Spinal cord (tissue), 10 donors: ENCODE results near the gene WNT7B. TPM values are rescaled to one million over a fixed set of nuclear protein-coding genes. Genes with fewer than 3 reads are reported as not detected.

ENCODE experiments used
- DNase-seq, 6 donors: peaks; one replicate each; pipeline versions ENCODE4 v3.0.0 to v3.0.0-alpha.2; 2013 to 2015; ENCODE audit warnings: low spot score in 6 of 6, low read depth in 4 of 6
- H3K27ac ChIP-seq: one replicate; pipeline ENCODE4 v1.5.1; 2013; ENCODE audit warnings: low read depth, low read length, control low read depth
- H3K27me3 ChIP-seq: one replicate; pipeline ENCODE4 v1.6.1; 2013; ENCODE audit warnings: low read length; ENCODE audit not compliant: control insufficient read depth, insufficient read depth
- H3K36me3 ChIP-seq: one replicate; pipeline ENCODE4 v1.6.1; 2013; ENCODE audit warnings: low read length; ENCODE audit not compliant: control insufficient read depth, insufficient read depth
- H3K4me1 ChIP-seq: one replicate; pipeline ENCODE4 v1.6.1; 2013; ENCODE audit warnings: low read length; ENCODE audit not compliant: control insufficient read depth, insufficient read depth
- H3K4me3 ChIP-seq: one replicate; pipeline ENCODE4 v1.5.1; 2013; ENCODE audit warnings: low read depth, low read length, control low read depth
- H3K9me3 ChIP-seq: one replicate; pipeline ENCODE4 v1.6.1; 2013; ENCODE audit warnings: low read length; ENCODE audit not compliant: control insufficient read depth, insufficient read depth
- WGBS: methylation state at CpG from one replicate; pipeline ENCODE4 v1.1.5; 2013; ENCODE audit warnings: missing lambda C conversion rate; ENCODE audit not compliant: insufficient coverage; 5-methylcytosine and 5-hydroxymethylcytosine counted together
- polyA plus RNA-seq, 2 donors: library from polyadenylated mRNA; unstranded; fragments of 120-200 nt; gene quantifications; one replicate each; pipeline ENCODE4 v1.2.1, GENCODE V29; 2013; ENCODE audit not compliant: insufficient read length in 2 of 2
- total RNA-seq, 2 donors: library from RNA; depleted of rRNA in 1 of 2; stranded (reverse); fragments of 120-200 nt in 1 of 2; fragments of >200 nt in 1 of 2; gene quantifications; one replicate each; pipeline versions ENCODE4 v1.2.3 to v1.2.4, GENCODE V29; 2013 to 2014
- donor health status: healthy.

The WNT7B gene
- total and polyA plus RNA-seq, 4 donors: 2.6 to 24.9 (median 13.3) TPM

GRCh38 chr22:45966895-45967365, 10.0 kb downstream of the WNT7B start:
- 24% methylated on average over 13 of the region's 17 CpGs for WGBS
- DNase-seq: peak in 2 of 6 donors; percentile 29 to 30
- H3K27ac ChIP-seq: no peak overlapping the region
- no peaks in the 10 kb centered on the region for H3K9me3 ChIP-seq
- H3K27me3 ChIP-seq: peaks cover 22% of the 10 kb centered on the region
- H3K4me1 ChIP-seq: peaks cover 76% of the 10 kb centered on the region
- H3K4me3 ChIP-seq: no peak overlapping the region
- H3K36me3 ChIP-seq: peaks cover 47% of the 10 kb centered on the region

GRCh38 chr22:45966320-45966894, 10.6 kb downstream of the WNT7B start:
- Histone ChIP-seq H3K4me3 (no peak overlapping the region), H3K36me3 (peaks cover 47% of the 10 kb centered on the region), H3K4me1 (peaks cover 71% of the 10 kb centered on the region), H3K27me3 (peaks cover 18% of the 10 kb centered on the region), H3K9me3 (no peaks in the 10 kb centered on the region), H3K27ac (no peak overlapping the region)
- DNase-seq: peak in 2 of 6 donors; percentile 63 to 67
- 49% methylated on average over 19 of the region's 19 CpGs for WGBS

DNA sequence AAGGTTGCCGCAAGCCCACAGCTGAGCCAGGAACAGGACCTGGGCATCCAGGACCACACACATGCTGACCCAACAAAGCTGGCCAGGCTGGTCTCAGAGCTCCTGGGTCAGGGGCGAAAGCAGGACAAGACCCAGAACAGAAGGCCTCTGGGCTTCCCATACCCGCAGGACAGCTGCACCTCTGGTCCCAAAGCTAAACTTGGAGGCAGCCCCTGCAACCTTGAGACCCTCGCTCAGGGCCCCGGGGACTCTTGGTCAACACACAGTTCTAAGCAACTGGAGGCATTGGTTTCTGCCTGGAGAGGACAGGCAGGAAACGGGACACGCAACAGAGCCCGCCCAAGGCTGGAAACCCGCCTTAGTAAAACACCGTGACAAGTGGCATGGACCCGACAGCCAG, 11.4 kb downstream of the WNT7B start:
- WGBS: 87% methylated on average over 11 of the region's 11 CpGs
- H3K27me3 ChIP-seq: peaks cover 14% of the 10 kb centered on the region

DNA sequence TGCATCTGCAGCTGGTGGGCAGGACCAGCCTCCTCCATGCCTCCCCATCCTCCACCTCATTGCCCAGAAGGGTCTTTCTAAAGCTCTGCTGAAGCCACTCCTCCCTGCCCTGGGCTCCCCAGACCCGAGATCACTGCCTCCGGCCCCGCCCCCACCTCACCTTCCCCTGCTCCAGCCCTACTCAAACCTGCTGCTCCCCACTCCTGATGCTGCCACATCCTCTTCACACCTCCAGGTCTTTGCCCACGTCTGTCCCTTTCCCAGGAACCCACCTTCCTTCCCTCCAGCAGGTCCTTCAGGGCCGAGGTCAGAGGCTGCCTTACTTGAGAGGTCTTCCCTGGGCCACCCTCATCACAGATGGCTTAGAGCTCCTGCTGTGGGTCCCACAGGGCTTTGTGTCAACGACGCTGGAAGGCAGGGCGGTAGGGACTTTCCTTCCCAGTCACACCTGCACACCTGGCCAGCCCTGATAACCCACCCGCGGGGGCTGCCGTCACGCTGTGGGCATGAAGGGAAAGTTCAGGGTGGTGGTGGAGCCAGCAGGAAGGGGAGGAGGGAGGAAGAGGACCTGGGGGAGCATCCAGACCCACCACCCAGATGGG, 11.9 kb downstream of the WNT7B start:
- no peak for DNase-seq
- Histone ChIP-seq H3K36me3 (peaks cover 56% of the 10 kb centered on the region), H3K27ac (no peak overlapping the region), H3K27me3 (peaks cover 9% of the 10 kb centered on the region), H3K4me1 (peaks cover 58% of the 10 kb centered on the region), H3K4me3 (no peak overlapping the region), H3K9me3 (no peaks in the 10 kb centered on the region)
- WGBS: 66% methylated on average over 10 of the region's 12 CpGs

More for the DNA sequence above, 11.4 kb downstream of the WNT7B start:
- no peak overlapping the region for H3K4me3 ChIP-seq
- H3K9me3 ChIP-seq: no peaks in the 10 kb centered on the region
- peaks cover 51% of the 10 kb centered on the region for H3K36me3 ChIP-seq
- H3K4me1 ChIP-seq: peaks cover 63% of the 10 kb centered on the region
- DNase-seq: no peak
- H3K27ac ChIP-seq: no peak overlapping the region

DNA sequence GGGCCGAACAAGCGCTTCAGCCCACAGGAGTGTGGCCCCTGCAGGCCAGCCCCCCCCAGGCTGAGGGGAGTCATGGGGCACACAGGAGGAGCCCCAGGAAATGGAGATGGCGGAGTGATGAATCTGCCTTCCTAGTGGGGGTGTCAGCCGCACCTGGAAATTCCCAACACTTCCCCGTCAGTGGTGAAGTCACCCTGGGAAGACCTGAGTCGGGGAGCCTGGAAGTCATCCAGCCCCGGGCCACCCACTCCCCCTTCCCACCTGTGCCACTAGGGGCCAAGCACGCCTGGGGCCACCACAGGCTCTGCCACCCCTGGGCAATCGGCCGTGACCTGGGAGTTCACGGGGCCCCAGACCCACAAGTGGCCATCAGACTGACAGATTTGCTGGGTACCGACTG, 12.6 kb downstream of the WNT7B start:
- WGBS: 86% methylated on average over 11 of the region's 12 CpGs
- H3K27me3 ChIP-seq: peaks cover 5% of the 10 kb centered on the region
- no peak for DNase-seq
- peaks cover 58% of the 10 kb centered on the region for H3K4me1 ChIP-seq
- no peaks in the 10 kb centered on the region for H3K9me3 ChIP-seq
- H3K4me3 ChIP-seq: no peak overlapping the region
- no peak overlapping the region for H3K27ac ChIP-seq
- H3K36me3 ChIP-seq: peaks cover 58% of the 10 kb centered on the region

DNA sequence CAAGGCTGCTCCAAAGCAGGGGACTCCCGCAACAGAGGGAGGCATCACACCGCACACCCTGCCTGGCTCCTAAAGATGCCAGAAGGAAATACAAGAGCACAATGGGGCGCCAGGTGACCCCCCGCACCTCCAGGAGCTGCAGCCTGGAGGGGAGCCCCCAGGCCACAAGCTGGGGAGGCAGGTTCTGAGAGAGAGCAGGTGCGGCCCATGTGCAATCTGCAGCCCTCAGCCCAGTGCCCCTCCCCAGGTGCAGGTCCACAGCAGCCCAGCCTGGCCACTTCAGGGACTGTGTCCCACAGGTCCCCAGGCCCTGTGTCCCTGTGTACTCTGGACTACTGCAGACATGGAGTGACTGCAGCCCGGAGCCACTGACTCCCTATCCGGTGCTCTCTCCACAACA, 13.1 kb downstream of the WNT7B start:
- Histone ChIP-seq H3K4me3 (no peak overlapping the region), H3K4me1 (peaks cover 52% of the 10 kb centered on the region), H3K27ac (no peak overlapping the region), H3K27me3 (peaks cover 2% of the 10 kb centered on the region), H3K36me3 (peaks cover 55% of the 10 kb centered on the region), H3K9me3 (no peaks in the 10 kb centered on the region)
- no peak for DNase-seq
- 80% methylated on average over 7 of the region's 7 CpGs for WGBS

DNA sequence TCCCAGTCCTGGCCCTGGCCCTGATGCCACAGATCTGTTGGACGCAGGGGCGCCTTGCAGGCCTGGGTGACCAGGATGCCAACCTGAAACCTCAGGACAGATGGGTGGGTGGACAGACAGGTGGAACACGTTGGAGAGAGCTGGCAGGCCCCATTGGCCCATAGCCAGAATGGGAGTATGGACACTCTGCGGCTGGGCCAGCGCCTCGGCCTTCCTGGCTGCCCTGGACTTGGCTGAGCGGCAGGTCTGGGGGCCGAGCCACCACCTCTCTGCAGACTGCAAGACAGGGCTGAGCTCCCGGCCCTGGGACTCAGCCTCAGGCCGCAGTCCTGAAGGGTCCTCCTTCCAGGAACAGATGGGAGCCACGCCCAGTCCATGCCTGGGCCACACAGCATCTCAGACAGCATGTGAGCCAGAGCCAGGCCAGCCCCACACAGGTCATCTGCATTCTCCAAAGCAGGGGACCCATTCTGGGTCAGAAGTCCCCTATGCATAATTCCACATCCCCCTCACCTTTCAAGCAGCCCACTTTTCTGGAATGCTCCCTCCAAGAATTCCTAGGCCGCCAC, 14.1 kb downstream of the WNT7B start:
- peaks cover 44% of the 10 kb centered on the region for H3K4me1 ChIP-seq
- H3K9me3 ChIP-seq: no peaks in the 10 kb centered on the region
- no peak overlapping the region for H3K4me3 ChIP-seq
- DNase-seq: no peak
- H3K27ac ChIP-seq: no peak overlapping the region
- 77% methylated on average over 12 of the region's 12 CpGs for whole genome bisulfite sequencing
- H3K36me3 ChIP-seq: peaks cover 57% of the 10 kb centered on the region
- H3K27me3 ChIP-seq: peaks cover 2% of the 10 kb centered on the region

DNA sequence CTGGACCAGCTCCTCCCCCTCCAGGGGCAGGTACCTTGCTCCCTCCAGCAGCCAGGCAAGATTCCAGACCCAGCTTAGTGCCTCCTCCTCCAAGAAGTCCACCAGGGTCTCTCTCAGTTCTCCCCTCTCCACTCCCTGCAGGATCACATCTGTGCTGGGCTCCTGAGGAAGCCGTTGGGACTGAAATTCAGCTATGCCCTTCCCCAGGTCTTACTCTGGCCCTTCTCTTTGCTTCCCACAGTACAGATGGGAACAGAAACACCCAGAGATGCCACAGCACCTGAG, 14.6 kb downstream of the WNT7B start:
- H3K27ac ChIP-seq: no peak overlapping the region
- no peaks in the 10 kb centered on the region for H3K9me3 ChIP-seq
- peaks cover 58% of the 10 kb centered on the region for H3K36me3 ChIP-seq
- no peak overlapping the region for H3K4me3 ChIP-seq
- no peaks in the 10 kb centered on the region for H3K27me3 ChIP-seq
- DNase-seq: no peak
- peaks cover 40% of the 10 kb centered on the region for H3K4me1 ChIP-seq
- WGBS: 89% methylated on average over 1 of the region's 1 CpG

DNA sequence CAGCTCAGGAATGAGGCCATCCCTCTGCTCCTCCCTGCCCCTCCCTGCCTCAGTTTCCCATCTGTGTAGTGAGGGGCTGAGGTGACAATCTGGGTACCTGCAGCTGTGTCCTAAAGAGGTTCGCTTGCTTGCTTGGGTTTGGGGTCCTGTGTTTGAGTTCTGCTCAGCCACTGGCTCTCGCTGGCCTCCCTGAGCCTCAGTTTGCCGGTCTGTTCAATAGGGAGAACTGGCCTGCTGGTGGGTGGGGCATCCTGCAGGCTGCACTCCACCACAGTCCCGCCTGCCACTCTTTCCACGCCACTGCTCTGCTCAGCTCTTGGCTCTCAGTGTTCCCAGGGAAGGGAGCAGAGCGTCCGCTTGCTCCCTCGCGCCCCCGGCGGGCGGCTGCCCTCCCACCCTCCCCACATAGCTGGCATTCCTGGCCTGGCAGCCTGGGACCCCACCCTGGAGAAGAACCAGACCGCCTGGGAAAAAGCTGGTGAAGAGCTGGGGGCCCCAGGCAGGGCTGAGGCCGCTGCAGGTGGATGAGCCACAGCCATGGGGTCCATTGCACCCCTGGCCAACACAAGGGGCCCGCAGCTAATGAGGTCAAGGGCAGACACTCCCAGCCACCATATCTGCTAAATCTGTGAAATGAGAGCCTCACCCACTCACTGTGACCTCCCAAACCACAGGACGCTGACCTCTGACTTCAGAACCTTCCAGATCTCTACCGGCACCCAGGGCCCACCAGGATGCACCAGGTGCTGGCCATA, 15.1 kb downstream of the WNT7B start:
- H3K4me3 ChIP-seq: no peak overlapping the region

More for the DNA sequence above, 15.1 kb downstream of the WNT7B start:
- Histone ChIP-seq H3K36me3 (peaks cover 56% of the 10 kb centered on the region), H3K9me3 (no peaks in the 10 kb centered on the region), H3K27me3 (no peaks in the 10 kb centered on the region), H3K27ac (no peak overlapping the region), H3K4me1 (peaks cover 35% of the 10 kb centered on the region)
- WGBS: 88% methylated on average over 16 of the region's 17 CpGs
- DNase-seq: no peak
